ENCODE results near the gene CEP41.

Gene CEP41

DNA sequence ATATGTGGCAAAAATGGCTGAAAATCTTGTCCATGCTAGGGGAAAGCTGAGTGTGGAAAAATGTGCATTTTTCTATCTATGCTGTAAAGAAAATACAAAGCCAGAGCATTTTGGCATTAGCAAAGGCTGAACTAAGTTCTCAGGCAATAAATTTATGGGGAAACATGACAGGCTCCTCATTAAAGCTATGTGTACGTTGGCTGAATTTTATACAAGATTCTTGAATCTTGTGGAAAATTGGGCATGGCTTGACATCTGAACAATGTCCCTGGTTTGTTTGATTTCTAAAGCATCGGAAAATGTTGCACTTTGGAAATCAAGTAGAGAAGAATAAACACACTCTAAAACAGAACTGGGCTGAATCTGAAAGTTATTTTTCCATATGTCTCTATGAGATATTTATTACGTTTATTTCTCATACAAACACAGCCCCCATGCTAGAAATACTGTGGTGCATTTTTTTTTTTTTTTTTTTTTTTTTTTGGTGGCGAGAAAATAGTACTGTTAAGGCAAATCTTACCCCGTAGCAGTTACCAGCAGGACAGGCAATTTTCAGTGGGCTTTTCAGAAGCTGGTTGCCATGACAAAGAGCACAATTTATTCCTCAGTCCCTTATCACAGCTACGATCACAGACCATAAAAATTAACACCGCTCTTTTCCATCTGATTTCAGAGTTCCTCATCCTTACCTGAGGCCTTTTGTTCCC, 43.6 kb downstream of the CEP41 start:
- no peaks in the 10 kb centered on the region for H3K9me3 ChIP-seq (ENCODE audit: low read length)
- H3K27me3 ChIP-seq (ENCODE audit: control insufficient read depth in 1 of 2, insufficient read depth in 2 of 2, low read length in 2 of 2): no peaks in the 10 kb centered on the region
- peaks cover 26% of the 10 kb centered on the region for H3K4me1 ChIP-seq (ENCODE audit: insufficient read depth, low read length)
- H3K4me3 ChIP-seq (ENCODE audit: low read depth in 1 of 2, low read length in 2 of 2): peak overlapping the region in 1 of 2 donors; percentile 49
- no peak overlapping the region for H3K9ac ChIP-seq (ENCODE audit: low read length)
- H3K27ac ChIP-seq (ENCODE audit: low read depth, low read length): peak overlapping the region; percentile 7
- H3K36me3 ChIP-seq (ENCODE audit: insufficient read depth, low read length): no peaks in the 10 kb centered on the region

- no peaks in the 10 kb centered on the region for H3K27me3 ChIP-seq (ENCODE audit: control insufficient read depth in 1 of 2, insufficient read depth in 2 of 2, low read length in 2 of 2)
- no peak overlapping the region for H3K9ac ChIP-seq (ENCODE audit: low read length)
- H3K36me3 ChIP-seq (ENCODE audit: insufficient read depth, low read length): no peaks in the 10 kb centered on the region
- no peaks in the 10 kb centered on the region for H3K9me3 ChIP-seq (ENCODE audit: low read length)
- H3K4me3 ChIP-seq (ENCODE audit: low read depth in 1 of 2, low read length in 2 of 2): no peak overlapping the region
- no peak overlapping the region for H3K27ac ChIP-seq (ENCODE audit: low read depth, low read length)
- peaks cover 26% of the 10 kb centered on the region for H3K4me1 ChIP-seq (ENCODE audit: insufficient read depth, low read length)
Observed at GRCh38 chr7:130396109-130396508, 44.7 kb downstream of the CEP41 start.

- Histone ChIP-seq H3K9ac (ENCODE audit: low read length) (no peak overlapping the region), H3K4me1 (ENCODE audit: insufficient read depth, low read length) (peaks cover 26% of the 10 kb centered on the region), H3K27me3 (ENCODE audit: control insufficient read depth in 1 of 2, insufficient read depth in 2 of 2, low read length in 2 of 2) (no peaks in the 10 kb centered on the region), H3K9me3 (ENCODE audit: low read length) (no peaks in the 10 kb centered on the region), H3K4me3 (ENCODE audit: low read depth in 1 of 2, low read length in 2 of 2) (no peak overlapping the region), H3K36me3 (ENCODE audit: insufficient read depth, low read length) (no peaks in the 10 kb centered on the region), H3K27ac (ENCODE audit: low read depth, low read length) (no peak overlapping the region)
Observed at GRCh38 chr7:130395421-130395820, 45.4 kb downstream of the CEP41 start.

GRCh38 chr7:130394421-130395195, 46.2 kb downstream of the CEP41 start:
- Histone ChIP-seq H3K4me3 (ENCODE audit: low read depth in 1 of 2, low read length in 2 of 2) (no peak overlapping the region), H3K27me3 (ENCODE audit: control insufficient read depth in 1 of 2, insufficient read depth in 2 of 2, low read length in 2 of 2) (no peaks in the 10 kb centered on the region), H3K36me3 (ENCODE audit: insufficient read depth, low read length) (no peaks in the 10 kb centered on the region), H3K9ac (ENCODE audit: low read length) (no peak overlapping the region), H3K9me3 (ENCODE audit: low read length) (no peaks in the 10 kb centered on the region), H3K4me1 (ENCODE audit: insufficient read depth, low read length) (peaks cover 26% of the 10 kb centered on the region), H3K27ac (ENCODE audit: low read depth, low read length) (peak overlapping the region; percentile 28)

DNA sequence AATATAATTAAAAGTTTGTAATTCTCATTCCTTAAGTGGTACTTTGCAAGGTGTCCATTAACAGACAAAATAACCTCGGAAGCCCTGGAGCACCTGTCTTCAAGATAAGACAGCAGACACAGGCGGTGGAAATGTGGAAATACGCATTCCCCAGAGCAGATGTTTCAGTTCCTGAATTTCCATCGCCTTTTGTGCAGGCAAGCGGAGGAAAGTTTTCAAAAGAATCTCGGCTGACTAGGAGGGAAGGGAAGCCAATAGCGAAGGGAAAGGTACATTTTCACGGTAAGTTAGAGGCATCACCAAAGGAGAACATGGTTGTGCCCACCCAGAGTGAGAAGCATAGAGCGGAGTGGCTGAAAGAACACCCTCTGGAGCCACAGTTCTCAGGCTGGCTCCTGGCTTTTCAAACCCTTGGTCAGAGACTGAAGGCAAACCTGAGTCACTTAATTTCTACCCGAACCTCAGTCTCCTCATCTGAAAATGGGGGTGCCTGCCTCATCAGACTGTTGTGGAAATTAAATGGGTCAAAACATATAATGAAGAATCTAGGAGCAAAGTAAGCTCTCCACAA, 46.9 kb downstream of the CEP41 start:
- H3K36me3 ChIP-seq (ENCODE audit: insufficient read depth, low read length): no peaks in the 10 kb centered on the region
- H3K27me3 ChIP-seq (ENCODE audit: control insufficient read depth in 1 of 2, insufficient read depth in 2 of 2, low read length in 2 of 2): no peaks in the 10 kb centered on the region
- no peaks in the 10 kb centered on the region for H3K9me3 ChIP-seq (ENCODE audit: low read length)
- peak overlapping the region; percentile 28 for H3K27ac ChIP-seq (ENCODE audit: low read depth, low read length)
- no peak overlapping the region for H3K4me3 ChIP-seq (ENCODE audit: low read depth in 1 of 2, low read length in 2 of 2)
- no peak overlapping the region for H3K9ac ChIP-seq (ENCODE audit: low read length)
- H3K4me1 ChIP-seq (ENCODE audit: insufficient read depth, low read length): peaks cover 26% of the 10 kb centered on the region

DNA sequence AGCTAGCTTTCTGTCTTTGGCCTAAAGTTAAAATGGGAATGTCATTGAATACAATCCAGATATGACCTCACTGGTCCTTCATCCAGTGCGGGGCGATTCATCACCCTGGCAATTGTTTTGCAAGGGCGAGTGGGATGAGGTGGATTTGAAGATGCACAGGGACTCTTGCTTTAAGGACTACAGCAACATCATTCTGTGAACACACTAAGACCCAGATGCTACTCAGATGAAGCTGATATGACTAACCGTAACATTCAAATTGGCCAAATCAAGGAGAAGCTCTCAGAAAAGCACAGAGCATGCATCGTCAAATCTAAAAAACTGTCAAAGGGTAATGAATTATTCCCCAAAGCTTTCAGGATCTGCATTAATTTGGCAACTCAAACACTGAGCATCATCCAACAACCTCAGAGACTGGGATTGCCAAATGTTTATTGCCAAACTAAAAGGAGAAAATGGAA, 47.7 kb downstream of the CEP41 start:
- Histone ChIP-seq H3K9me3 (ENCODE audit: low read length) (no peaks in the 10 kb centered on the region), H3K36me3 (ENCODE audit: insufficient read depth, low read length) (no peaks in the 10 kb centered on the region), H3K4me1 (ENCODE audit: insufficient read depth, low read length) (peaks cover 26% of the 10 kb centered on the region), H3K27ac (ENCODE audit: low read depth, low read length) (no peak overlapping the region), H3K27me3 (ENCODE audit: control insufficient read depth in 1 of 2, insufficient read depth in 2 of 2, low read length in 2 of 2) (no peaks in the 10 kb centered on the region), H3K9ac (ENCODE audit: low read length) (no peak overlapping the region), H3K4me3 (ENCODE audit: low read depth in 1 of 2, low read length in 2 of 2) (no peak overlapping the region)

DNA sequence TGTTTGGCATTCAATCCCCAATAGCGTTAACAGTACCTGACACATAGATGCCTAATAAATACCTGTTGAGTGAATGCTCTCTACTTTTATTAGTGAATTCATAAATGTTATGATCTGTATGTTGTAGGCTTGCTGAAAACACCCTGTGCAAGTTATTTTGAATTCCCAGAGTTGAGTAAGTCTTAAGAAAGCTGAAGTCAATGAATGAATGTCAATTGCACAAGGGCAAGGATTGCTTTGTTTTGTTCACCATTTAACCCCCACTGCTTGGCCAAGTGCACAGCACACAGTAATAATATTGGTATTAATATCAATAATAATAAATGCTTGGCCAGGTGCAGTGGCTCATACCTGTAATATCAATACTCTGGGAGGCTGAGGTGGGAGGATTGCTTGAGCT, 50.3 kb downstream of the CEP41 start:
- Histone ChIP-seq H3K27me3 (ENCODE audit: control insufficient read depth in 1 of 2, insufficient read depth in 2 of 2, low read length in 2 of 2) (no peaks in the 10 kb centered on the region), H3K4me3 (ENCODE audit: low read depth in 1 of 2, low read length in 2 of 2) (no peak overlapping the region), H3K36me3 (ENCODE audit: insufficient read depth, low read length) (no peaks in the 10 kb centered on the region), H3K9me3 (ENCODE audit: low read length) (no peaks in the 10 kb centered on the region), H3K4me1 (ENCODE audit: insufficient read depth, low read length) (peaks cover 6% of the 10 kb centered on the region), H3K27ac (ENCODE audit: low read depth, low read length) (no peak overlapping the region), H3K9ac (ENCODE audit: low read length) (no peak overlapping the region)

DNA sequence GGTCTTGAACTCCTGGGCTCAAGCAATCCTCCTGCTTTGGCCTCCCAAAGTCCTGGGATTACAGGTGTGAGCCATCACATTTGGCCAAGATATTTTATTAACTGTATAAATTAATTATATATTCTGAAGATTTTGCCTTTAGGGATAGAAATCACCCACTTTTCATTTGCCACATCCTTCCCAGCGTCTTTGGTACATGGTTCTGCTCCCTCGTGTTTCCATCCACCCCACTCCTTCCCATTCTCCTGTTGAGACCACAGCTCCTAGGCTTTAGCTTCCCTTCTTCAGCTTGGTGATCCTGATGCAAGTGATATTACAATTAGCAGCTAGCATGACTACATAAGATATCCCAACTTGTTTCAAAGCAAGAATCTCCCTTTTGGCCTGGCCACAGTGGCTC, 52.1 kb downstream of the CEP41 start:
- Histone ChIP-seq H3K27ac (ENCODE audit: low read depth, low read length) (no peak overlapping the region), H3K36me3 (ENCODE audit: insufficient read depth, low read length) (no peaks in the 10 kb centered on the region), H3K27me3 (ENCODE audit: control insufficient read depth in 1 of 2, insufficient read depth in 2 of 2, low read length in 2 of 2) (no peaks in the 10 kb centered on the region), H3K4me1 (ENCODE audit: insufficient read depth, low read length) (peaks cover 6% of the 10 kb centered on the region), H3K9ac (ENCODE audit: low read length) (no peak overlapping the region), H3K9me3 (ENCODE audit: low read length) (no peaks in the 10 kb centered on the region), H3K4me3 (ENCODE audit: low read depth in 1 of 2, low read length in 2 of 2) (no peak overlapping the region)

DNA sequence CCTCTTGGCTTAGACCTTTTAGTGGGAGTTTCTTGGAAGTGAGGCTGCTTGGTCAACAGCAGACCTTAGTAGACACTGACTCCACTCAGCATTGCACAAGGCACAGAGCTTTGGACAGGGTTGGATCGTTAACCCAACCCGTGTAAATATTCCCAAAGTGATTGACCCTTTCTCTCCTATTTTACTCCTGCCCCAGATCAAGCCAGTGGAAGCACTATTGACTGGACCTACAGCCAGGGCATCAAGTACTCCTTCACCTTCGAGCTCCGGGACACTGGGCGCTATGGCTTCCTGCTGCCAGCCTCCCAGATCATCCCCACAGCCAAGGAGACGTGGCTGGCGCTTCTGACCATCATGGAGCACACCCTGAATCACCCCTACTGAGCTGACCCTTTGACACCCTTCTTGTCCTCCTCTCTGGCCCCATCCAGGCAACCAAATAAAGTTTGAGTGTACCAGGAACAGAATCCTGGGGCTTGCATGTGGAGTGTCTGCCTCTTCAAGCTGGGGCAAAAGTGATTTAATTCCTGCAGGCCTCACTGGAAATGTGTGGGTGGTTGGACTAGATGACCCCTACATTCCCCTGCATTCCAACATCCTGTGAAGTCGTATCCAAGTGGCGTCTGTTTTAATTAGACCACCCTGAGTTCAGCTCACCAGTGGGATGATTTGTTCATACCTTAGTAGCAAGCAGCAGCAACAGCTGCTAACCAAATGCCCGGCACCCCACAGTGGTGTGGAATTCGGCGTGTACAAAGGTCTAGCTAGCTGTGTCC, 53.0 kb downstream of the CEP41 start:
- no peak overlapping the region for H3K9ac ChIP-seq (ENCODE audit: low read length)
- H3K9me3 ChIP-seq (ENCODE audit: low read length): no peaks in the 10 kb centered on the region
- peaks cover 2% of the 10 kb centered on the region for H3K4me1 ChIP-seq (ENCODE audit: insufficient read depth, low read length)
- H3K4me3 ChIP-seq (ENCODE audit: low read depth in 1 of 2, low read length in 2 of 2): no peak overlapping the region
- H3K36me3 ChIP-seq (ENCODE audit: insufficient read depth, low read length): no peaks in the 10 kb centered on the region
- H3K27ac ChIP-seq (ENCODE audit: low read depth, low read length): no peak overlapping the region
- no peaks in the 10 kb centered on the region for H3K27me3 ChIP-seq (ENCODE audit: control insufficient read depth in 1 of 2, insufficient read depth in 2 of 2, low read length in 2 of 2)

GRCh38 chr7:130387306-130387627, 53.5 kb downstream of the CEP41 start:
- no peaks in the 10 kb centered on the region for H3K4me1 ChIP-seq (ENCODE audit: insufficient read depth, low read length)
- H3K36me3 ChIP-seq (ENCODE audit: insufficient read depth, low read length): no peaks in the 10 kb centered on the region
- no peak overlapping the region for H3K27ac ChIP-seq (ENCODE audit: low read depth, low read length)
- H3K27me3 ChIP-seq (ENCODE audit: control insufficient read depth in 1 of 2, insufficient read depth in 2 of 2, low read length in 2 of 2): no peaks in the 10 kb centered on the region
- no peak overlapping the region for H3K4me3 ChIP-seq (ENCODE audit: low read depth in 1 of 2, low read length in 2 of 2)
- H3K9me3 ChIP-seq (ENCODE audit: low read length): no peaks in the 10 kb centered on the region
- no peak overlapping the region for H3K9ac ChIP-seq (ENCODE audit: low read length)

DNA sequence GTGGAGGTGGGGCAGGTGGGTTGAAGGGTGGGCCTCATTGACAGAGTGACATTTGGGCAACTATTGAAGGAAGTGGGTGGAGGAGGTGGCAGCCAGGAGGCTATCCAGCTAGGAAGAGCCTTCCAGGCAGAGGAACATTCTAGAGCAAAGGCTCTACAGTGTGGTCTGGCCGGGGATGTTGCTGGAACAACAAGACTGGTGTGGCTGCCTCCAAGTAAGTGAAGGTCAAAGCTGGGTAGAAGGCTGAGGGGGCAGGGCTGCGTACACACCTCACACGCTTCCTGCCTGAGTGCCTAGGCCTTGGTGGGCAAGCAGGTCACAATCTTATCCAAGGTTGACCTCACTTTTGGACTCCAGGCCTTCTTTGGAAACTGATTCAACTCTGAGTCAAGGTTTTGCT, 53.9 kb downstream of the CEP41 start:
- Histone ChIP-seq H3K9ac (ENCODE audit: low read length) (no peak overlapping the region), H3K27me3 (ENCODE audit: control insufficient read depth in 1 of 2, insufficient read depth in 2 of 2, low read length in 2 of 2) (no peaks in the 10 kb centered on the region), H3K4me1 (ENCODE audit: insufficient read depth, low read length) (no peaks in the 10 kb centered on the region), H3K9me3 (ENCODE audit: low read length) (no peaks in the 10 kb centered on the region), H3K27ac (ENCODE audit: low read depth, low read length) (no peak overlapping the region), H3K4me3 (ENCODE audit: low read depth in 1 of 2, low read length in 2 of 2) (no peak overlapping the region), H3K36me3 (ENCODE audit: insufficient read depth, low read length) (no peaks in the 10 kb centered on the region)

Data from muscle layer of colon (tissue), 2 donors.